NCI-H69 (cell line): ENCODE results near the gene TNFRSF19.

Experiments
- DNase-seq: peaks from one replicate; lab custom pipeline; 2025; lab: John Stamatoyannopoulos, UW

TNFRSF19 gene

DNA sequence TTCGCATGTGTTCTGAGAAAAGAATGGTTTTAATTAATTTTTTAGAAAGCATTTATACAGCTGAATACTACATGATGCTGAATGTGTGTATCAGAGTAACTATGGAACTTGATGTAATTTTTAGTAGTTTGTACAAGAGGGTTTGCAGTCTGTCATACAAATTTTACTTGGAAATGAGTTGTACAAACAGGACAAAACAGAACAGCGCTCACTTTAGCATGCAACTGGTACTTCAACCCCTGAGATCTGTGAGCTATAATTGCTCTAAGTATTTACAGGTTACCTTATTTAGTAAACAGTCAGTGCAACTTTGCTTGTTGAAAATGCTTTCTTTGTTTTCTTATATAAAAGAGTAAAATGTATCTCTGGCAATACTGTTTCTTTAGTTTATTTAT lies 706 bp downstream of the TNFRSF19 start:
- DNase-seq: peak; percentile 50

DNA sequence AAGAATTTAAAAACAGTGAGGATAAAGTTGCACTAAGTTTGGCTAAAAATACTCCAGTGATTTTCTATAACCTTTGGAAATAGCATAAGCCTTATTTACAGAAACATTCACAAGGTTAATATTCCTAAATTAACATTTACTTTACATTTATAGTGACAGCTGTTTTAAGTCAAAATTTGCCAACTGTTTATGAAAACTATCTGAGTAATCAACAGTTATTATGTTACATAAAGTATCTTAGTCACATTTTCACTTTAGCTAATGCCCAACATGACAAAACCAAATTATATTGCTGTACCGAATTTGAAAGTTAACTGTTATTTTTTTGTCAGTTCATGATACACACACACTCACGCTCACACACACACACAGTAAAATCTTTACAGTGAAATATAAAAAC lies 1.2 kb downstream of the TNFRSF19 start:
- DNase-seq: no peak

DNA sequence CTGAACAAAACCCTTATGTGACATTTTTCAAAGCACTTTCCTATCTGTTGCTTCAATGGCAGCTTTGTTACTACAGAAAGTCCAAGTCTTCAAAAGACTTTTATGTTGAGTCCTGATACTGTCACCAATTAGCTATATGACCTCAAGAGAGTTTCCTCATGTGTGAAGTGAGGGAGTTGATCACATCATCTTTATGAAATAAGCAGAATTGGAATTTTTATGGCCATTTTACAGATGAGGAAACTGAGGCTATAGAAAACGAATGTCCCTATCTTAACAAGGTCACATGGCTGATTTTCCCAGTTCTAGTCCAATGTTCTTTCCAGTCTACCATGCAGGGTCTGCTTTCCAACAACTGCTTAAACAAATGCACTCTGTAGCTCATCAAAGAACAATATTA lies 2.6 kb downstream of the TNFRSF19 start:
- DNase-seq: no peak

DNA sequence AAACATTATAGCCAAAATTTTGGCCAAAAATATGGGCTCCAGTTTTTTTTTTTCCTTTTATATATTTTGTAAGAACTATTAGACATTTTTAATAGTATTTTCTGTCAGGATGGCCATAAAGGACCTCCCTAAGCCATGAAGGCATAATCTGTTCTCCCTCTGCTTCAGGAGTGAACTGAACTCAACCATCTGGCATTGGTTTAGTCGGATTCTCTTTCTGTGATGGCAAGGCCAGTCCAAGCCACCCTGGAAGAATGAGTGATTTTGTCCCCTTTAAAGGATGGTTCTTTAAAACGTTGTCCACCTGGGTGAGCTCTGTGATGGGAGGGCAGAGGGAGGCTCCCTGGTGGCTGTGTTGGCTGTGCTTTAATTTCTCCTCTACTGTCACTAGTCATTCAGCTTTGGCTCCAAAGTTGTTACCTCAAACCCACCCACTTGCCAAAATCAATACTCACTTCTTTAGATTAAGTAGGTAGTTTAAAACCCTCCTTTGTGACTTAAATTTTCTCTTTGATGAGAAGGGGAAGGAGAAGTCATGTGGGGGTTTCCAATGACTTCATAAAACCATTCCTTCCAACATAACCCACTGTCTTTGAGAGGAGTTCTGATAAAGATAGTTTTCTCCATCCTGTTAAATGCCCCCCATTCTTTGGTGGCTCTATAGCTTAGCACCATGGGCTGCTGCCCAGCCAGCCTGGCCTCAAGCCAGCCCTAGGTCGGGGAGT lies 4.4 kb downstream of the TNFRSF19 start:
- no peak for DNase-seq

DNA sequence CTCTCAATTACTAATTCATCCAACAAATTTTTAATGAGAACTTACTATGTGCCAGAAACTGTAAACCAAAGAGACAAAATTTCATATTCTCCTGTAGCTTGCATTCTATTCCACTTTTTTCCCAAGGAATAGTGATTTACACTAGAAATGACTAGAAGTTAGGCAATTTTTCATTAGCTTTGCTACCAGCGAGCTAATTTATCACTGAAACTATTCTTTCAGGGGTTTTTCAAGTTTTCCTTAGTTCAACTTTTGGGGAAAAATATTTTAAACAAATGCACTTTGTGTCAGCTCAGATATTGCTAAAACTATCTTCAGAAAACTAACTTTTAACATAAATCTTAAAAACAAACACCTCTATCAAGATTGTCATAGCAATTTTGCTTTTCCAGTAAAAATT lies 5.4 kb downstream of the TNFRSF19 start:
- no peak for DNase-seq

DNA sequence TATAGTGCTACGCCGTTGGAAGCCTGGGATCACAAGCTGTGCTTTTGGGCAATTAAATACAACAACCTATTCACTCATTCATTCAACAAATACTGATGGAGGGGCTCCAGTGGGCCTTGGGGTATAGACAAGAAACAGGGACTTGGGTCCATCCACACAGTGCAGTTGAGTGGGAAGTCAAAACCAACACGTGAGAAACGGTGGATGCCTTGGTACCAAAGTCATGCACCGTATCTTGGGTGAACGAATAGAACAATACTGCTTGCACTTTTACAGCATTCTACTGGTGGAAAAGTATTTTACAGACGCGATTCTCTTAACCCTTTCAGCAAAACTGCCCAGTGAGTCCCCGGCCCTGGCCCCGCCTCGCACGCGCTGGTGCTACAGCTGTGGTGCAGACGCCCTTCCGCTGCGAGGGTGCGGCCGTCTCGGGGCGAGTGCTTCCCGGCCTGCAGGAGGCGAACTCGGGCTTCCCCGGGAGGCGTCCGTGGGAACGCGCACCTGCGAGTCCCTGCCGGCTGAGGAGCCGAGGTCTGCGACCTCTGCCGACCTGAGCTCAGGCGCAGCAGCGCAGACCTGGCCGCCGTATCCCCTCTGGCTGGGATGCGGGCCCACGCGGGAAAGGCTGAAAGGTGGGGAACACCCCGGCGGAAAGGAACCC lies 8.3 kb downstream of the TNFRSF19 start:
- DNase-seq: peak; percentile 85

DNA sequence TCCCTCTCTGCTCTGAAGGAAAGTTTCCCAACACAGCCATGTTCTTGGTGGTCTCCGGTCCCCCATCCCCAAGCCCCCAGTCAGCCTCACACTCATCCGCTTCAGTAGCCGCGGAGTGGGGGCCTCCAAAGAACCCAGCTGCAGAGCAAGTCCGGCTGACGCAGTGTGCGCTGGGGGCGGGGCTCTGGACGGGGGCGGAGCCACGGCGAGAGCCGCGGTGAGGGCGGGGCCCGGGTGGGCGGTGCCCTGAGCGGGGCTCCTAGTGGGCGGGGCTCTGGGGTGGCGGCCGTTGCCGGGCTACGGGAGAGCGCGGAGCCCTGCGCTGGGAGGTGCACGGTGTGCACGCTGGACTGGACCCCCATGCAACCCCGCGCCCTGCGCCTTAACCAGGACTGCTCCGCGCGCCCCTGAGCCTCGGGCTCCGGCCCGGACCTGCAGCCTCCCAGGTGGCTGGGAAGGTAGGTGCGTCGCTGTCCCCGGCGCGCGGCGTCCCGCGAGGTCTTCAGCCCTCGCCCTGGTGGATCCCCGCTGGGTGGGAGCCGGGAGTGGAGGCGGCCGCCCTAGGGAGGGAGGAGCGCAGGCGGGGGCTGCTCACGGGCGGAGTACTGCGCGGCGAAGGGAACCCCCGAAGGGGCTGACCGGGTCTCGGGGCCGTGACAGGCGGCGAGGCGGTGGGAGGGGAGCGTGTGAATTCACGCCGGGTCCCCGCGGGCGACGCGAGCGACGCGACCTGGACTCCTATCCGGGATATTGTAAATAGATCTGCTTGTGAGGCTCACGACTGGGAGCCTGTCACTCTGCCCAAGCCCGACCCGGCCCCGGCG lies 9.1 kb downstream of the TNFRSF19 start:
- DNase-seq: peak; percentile 93

DNA sequence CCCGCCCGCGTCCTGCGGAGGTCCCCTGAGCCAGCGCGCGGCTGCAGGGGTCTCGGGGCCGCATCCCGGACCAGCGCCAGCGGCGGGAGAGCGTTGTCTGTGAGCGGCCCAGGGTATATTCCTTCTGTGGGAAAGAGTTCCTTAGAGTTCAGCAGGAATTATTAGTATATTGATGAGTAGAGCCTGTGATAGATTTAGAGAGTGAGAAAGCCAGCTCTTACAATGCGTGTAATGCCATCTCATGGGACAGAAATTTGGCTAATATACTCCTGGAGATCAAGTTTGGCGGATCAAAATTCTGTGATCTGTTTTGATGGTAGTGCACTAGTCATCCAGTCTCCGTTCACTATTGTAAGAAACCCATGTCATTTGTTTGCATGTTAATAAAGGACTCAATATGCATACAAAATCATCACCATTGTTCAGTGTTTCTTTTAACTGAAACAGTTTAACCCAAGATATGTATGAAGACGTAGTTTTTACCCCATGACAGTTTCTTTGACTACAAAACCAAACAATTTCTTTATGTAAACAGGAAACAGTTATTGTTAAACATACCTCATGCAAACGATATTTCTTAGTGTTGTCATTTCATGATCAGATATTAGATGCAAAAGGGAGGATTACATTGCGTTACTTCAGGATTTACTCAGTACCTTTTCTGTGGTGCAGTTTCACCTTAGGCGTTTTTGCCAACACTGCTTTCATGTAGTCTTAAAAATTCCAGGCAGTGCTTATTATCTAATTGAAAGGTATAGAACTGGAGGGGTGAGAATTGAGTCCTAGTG lies 9.9 kb downstream of the TNFRSF19 start:
- DNase-seq: peak; percentile 33

DNA sequence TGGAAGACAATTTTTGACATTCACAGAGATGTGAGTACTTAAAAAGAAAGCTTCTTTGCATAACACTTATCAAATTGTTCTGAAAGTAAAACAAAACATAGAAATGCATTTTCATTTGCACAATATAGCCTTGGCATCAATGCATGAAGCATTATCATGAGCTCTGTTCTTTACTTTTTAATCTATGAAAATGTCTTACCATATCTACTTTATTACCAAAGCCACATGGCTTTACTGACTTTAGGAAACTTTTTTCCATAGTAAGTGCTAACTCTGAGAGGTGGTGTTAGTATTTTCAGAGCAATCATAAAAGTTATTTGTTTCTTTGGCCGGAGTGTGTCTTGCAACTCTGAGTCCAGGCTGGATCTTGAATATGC lies 10.5 kb downstream of the TNFRSF19 start:
- no peak for DNase-seq

DNA sequence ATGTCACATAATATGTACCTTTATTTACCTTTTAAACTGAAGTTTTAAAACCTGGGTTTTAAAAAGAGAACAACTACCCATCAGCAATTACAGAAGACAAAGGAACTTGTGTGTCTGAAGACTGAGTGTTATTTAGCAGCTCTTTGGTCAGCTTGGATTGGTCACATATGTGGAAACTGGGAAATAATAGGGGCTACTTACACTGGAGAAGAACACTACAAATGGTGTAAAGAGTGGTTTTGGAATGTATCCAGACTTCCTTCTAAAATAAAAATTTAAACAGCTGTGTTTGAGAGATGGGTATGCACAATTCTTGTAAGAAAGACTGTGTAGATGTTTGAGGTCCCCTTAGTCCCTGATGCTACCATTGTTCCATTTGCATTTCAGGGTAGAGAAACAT lies 13.3 kb downstream of the TNFRSF19 start:
- DNase-seq: peak; percentile 80

DNA sequence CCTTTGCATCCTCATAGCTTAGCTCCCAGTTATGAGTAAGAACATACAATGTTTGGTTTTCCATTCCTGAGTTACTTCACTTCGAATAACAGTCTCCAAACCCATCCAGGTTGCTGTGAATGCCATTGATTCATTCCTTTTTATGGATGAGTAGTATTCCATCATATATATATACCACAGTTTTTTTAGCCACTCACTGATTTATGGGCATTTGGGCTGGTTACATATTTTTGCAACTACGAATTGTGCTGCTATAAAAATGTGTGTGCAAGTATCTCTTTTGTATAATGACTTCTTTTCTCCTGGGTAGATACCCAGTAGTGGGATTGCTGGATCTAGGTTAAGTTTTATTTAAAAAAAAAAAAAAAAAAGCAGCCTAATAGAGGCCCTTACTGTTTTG lies 14.1 kb downstream of the TNFRSF19 start:
- DNase-seq: no peak

DNA sequence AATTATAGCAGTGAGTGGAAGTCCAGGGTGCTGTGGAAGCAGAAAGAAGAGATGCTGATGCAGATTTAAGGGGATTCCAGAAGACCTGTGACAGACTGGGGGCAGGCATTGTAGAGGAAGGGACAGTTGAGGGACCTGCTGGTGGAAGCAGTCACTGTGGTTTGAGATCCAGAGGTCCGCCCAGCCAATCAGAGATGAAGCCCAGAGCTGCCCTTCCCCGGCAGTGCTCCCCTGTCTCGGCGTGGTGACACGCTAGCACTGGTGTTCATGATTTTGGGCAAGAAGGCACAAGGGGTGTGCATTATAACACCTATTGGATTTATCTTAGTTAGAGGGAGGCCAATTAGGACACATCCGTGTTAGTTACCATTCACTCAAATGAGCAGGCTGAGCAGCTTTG lies 16.1 kb downstream of the TNFRSF19 start:
- no peak for DNase-seq

DNA sequence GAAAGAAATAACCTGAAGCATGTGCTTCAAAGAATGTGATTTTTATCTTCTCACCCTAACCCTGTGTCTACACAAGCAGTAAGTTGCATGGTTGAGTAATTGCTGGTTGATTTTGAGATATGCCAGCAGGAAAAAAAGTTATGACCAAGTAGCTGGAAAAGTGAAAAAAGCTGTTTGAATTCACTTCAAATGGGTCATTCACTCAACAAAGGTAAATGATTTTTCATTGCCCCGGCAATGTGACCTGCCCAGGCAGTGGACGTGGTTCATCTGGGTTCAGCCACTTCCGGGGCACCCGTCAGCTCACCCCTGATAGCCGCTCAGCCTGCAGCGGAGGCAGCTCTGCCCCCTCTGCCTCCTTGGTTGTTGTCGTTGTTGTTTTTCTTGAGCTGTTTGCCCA lies 18.5 kb downstream of the TNFRSF19 start:
- DNase-seq: no peak

DNA sequence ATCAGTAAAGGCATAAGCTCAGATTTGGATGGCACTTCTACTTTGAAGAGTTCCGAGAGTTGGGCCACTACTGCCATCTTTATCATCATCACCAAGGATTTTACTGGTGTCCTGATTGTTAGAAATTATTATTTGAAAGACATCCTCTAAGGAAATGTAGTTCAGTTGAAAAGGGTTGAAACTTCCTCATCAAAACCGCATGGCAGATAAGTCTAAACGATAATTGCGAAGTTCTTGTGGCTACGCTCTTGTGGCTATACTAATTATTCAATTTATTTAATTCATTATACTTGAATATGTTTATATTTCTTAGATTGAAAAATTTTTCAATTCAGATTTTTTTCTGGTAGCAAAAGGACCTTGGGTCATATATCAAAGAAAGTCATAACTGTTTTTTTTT lies 22.4 kb downstream of the TNFRSF19 start:
- no peak for DNase-seq

DNA sequence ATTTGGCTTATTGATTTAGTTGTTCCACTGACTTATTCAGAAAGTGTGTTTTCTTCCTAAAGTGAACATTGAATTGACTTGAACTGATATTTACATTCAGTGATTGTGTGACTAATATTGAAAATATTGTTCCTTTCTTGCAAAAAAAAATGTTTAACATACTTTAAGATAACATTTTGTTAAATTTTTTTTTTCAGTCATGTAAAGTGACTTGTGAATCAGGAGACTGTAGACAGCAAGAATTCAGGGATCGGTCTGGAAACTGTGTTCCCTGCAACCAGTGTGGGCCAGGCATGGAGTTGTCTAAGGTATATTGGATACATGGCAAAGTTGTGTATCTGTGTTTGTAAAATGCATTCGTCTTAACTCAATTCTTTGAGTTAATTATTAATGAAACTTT lies 22.9 kb downstream of the TNFRSF19 start:
- DNase-seq: no peak

DNA sequence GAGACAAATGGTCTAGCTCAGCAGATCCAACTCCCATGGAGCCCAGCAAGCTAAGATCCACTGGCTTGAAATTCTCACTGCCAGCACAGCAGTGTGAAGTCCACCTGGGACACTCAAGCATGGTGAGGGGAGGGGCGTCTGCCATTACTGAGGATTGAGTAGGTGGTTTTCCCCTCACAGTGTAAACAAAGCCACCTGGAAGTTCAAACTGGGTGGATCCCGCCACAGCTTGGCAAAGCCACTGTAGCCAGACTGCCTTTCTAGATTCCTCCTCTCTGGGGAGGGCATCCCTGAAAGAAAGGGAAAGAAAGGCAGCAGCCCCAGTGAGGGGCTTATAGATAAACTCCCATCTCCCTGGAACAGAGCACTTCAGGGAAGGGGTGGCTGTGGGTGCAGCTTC lies 24.1 kb downstream of the TNFRSF19 start:
- peak; percentile 68 for DNase-seq

DNA sequence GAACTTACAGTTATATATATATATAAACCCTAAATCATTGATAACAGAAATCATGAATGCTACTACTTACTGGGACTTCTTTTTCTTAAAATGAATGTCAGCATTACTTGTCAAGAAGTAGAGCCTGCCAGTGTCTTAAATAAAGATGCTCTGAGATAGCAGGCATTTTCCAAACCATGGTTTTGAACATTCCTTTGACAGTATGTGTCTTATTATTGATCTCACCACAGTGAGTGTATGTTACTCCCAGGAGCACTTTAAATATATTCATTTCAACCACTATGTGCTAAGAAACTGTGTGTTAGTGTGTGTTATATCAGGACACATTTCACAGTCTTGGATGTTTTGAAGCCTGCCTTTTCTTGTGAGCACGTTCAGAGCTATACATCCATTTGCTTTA lies 28.2 kb downstream of the TNFRSF19 start:
- DNase-seq: no peak

DNA sequence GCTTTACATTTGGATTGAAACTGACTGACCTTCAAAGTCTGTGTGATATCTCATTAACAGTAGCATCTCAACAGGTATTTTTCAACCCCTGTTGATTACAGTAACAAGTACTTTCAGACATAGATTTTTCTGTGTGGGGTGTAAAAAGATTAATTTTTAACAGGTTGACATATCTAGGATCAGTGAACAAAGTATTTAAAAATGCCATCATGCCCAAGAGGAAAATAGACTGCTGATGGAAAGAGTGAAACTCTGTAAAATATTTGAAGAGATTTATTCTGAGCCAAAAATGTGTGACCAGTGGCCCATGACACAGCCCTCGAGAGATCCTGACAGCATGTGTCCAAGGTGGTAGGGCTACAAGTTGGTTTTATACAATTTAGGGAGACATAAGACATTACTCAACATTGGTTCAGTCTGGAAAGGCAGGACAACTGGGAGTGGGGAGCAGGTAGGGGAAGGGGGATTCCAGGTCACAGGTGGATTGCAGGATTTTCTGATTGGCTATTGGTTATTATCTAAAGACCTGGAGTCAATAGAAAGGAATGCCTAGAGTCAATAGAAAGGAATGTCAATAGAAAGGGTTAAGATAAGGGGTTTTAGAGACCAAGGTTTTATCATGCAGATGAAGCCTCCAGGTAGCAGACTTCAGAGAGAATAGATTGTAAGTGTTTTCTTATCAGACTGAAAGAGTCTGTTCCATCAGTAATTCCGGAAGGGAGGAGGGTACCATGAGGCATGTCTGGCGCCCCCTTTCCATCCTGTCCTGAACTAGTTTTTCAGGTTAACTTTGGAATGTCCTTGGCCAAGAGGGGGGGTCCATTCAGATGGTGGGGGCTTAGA lies 29.1 kb downstream of the TNFRSF19 start:
- DNase-seq: no peak

DNA sequence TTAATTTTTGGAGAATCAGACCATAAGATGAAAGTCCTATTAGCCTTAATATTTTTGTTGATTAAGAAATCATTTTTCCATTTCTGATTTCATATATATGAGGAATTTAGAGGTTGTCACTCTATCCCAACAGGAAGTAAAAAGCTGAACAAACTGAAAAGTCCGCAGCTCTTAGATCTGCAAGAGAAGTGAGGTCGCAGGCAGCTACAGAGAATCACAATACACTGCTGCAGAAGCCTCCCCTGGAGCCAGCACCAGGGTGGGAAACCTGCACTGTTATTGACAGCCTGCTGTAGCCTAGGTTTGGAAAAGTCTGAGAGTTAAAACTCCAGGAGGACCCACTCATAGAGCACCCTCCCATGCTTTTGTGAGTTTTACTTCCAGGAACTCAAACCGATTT lies 29.9 kb downstream of the TNFRSF19 start:
- no peak for DNase-seq

DNA sequence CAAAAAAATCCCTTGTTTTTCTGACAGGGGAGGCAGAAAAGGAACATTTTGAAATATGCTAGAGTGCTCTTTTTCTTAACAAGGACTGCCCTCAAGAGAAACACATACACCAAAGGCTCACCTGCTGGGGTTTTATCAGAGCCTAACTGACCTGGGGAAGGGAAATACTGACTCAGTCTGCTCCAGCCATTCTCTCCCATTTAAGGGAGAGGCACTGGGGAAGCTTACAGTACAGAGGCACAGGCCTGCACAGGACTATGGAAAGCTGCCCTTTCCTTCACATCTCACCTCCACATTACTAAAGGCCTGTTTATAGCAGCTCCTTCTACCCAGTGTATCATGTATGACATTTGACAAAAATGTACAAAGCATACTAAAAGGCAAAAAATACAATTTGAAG lies 30.3 kb downstream of the TNFRSF19 start:
- no peak for DNase-seq

DNA sequence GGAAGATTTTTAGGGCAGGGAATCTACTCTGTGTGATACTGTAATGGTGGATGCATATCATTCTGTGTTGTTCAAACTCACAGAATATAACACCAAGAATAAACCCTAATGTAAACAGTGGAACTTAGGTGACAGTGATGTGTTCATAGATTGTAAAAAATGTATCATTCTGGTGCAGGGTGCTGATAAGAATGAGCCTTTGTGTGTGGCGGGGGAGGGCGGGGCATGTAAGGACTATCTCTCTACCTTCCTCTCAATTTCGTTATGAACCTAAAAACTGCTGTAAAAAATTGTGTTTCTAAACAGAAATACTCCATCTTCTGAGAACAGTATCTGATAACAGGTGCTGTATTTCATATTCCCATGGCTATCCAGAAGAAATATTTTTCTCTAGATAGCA lies 35.6 kb downstream of the TNFRSF19 start:
- no peak for DNase-seq
